Measurements from ENCODE around the gene SCN5A.

SCN5A gene

DNA sequence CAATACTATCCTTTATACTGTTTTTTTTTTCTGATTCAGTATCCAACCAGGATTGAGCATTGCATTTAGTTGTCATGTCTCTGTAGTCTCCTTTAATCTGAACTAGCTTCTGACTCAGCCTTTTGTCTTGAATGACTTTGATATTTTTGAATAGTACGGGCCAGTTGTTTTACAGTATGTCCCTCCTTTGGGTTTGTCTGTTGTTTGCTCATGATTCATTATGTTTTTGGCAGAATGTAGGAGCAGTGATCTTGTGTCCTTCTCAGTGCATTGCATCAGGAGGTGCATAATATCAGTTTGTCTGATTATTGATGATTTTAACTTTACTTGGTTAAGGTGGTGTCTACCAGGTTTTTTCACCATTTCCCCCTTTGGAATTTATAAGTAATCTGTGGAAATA lies 132.8 kb downstream of the SCN5A start:
- in situ Hi-C loops (cut with MboI; ENCODE audit: low sequenced_read_pairs), result no loop called here

DNA sequence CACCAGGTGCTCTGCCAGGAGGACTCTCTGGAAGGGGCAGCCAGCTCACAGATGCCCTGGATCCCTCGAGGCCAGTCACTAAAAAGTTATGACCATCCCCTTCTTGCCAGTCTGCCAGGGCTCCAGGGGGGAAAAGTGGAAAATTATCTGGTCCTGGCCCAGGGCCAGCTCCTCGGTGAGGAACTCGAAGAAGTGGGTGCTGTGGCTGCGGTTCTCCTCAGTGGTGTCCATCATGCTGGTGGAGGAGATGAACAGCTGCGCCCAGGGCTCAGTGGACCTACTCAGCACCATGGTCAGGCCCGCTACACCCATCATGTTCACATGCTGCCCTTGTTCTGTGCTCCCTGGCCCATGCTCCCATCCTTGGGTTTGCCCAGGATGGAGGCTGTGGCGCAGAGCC lies 134.1 kb downstream of the SCN5A start:
- in situ Hi-C loops (cut with MboI; ENCODE audit: low sequenced_read_pairs), result no loop called here

DNA sequence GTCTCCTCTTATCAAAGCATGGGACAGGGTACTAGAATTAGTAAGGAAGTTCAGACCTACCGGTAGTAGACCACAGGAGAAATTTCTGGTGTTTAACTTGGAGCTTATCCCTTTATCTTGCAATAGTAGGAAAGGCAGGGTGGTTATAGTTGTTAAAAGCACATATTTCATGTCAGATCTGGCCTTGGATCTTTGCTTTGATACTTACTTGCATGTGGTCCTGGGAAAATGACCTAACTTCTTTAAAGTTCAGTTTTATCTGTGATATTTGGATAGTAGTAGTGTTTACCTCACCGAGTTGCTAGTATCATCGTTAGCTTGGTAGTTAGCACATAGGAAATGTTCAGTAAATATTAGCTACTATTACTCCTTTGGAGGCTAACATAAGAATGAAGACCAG lies 137.9 kb downstream of the SCN5A start:
- in situ Hi-C loops (cut with MboI; ENCODE audit: low sequenced_read_pairs), result no loop called here

DNA sequence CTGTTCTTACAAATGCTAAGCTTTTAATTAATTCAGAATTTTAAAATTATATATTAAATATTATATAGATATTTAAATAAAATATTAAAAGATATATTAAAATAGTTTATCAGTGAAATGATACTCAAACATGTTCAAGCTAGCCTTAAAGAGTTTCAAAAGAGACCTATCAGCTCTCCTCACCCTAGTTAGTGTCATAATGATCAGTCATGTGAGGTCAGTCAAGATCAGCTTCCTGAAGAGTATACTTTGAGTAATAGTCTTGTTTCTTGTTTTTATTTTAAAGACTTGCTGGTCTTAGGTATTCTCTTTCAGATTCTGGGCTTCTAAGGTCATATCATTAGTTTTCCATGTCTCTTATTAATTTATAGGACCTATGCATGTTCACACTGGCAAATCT lies 138.9 kb downstream of the SCN5A start:
- in situ Hi-C loops (cut with MboI; ENCODE audit: low sequenced_read_pairs), result no loop called here

DNA sequence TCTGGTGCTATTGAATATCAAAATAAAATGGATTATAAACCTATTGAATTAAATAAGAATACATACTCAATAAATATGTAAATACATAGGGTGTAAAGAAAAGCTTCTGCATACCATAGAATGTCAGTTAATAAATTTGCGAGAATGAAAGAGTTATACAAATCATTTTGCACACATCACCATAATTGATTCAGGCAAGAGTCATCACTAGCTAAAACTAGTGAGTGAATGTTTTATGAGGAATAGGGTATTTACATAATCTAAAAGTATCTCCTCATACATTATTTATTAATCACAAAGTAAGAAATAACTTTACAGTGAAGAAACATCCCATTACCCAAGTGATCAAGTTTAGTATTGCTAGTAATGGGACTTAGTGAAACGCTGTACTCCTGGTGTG lies 139.8 kb downstream of the SCN5A start:
- in situ Hi-C loops (cut with MboI; ENCODE audit: low sequenced_read_pairs), result no loop called here

DNA sequence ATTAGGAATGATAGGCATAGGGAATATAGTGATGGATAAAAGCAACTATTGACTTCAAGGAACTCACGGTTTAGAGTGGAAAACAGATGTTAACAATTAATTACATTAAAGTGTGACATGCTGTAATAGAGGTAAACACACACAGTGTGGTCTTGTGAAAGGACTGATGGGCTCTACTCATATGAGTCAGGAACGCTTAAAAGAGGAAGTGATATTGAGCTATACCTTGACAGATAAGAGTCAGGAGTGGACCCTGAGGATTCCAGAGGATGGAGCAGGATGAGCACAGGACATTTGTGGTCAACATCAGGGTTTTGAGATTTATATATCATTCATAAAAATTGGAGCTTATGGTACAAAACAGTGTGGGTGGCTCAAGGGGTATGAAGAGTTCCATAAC lies 142.4 kb downstream of the SCN5A start:
- in situ Hi-C loops (cut with MboI; ENCODE audit: low sequenced_read_pairs), result no loop called here

DNA sequence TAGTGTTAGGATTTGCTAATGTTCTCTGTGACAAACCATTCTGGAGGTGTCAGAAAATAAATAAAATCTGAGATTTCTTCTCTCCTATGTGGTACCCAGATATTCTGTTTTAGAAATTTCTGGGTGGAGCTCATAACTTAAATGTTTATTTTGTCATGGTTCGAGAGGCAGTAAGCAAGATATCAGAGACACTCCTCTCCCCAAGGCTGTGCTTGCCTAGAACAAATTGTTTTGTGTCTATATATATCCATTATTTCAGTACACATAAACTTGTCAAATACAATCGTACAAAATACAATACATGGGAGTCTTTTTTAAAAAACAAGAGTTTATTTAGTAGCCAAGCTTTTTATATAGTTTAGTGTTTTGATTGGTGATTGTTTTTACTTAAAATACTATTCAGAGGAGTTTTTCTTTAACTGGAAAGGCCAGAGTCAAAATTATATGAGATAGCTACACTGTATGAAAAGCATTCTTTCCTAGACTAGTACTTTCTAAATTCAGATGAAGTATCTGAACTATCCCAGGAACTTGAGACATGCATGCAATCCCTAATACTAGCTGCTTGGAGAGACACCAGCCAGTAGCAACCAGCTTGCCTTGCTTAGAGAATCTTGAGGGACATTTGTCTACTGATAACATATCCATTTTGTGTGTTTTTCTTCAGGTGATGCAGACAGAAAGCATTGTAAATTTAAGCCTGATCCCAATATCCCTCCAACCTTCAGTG lies 148.6 kb downstream of the SCN5A start:
- in situ Hi-C loops (cut with MboI; ENCODE audit: low sequenced_read_pairs), result no loop called here

Measured in HL-60/S4 treated with retinoic acid at 250 ng/mL for 4 days and 3 days (cell line).